Loucy (cell line): ENCODE measurements around the gene HNF1B.

ENCODE experiments used
- H2AFZ ChIP-seq: fragments of 200-600 bp; sonication (generic); 2 replicates; pipeline ENCODE4 v1.6.0; 2016; ENCODE audit warnings: antibody characterized with exemption, mild to moderate bottlenecking, low read length, moderate library complexity
- H3F3A ChIP-seq: fragments of 200-600 bp; 2 replicates; pipeline ENCODE4 v1.6.0; 2016; ENCODE audit warnings: antibody characterized with exemption, low read depth, mild to moderate bottlenecking
- H3K27me3 ChIP-seq: fragments of 200-600 bp; sonication (generic); 2 replicates; pipeline ENCODE4 v1.6.1; 2014; ENCODE audit warnings: low read length, mild to moderate bottlenecking; ENCODE audit not compliant: insufficient read depth, poor library complexity, severe bottlenecking
- H3K36me3 ChIP-seq: fragments of 200-600 bp; sonication (generic); 2 replicates; pipeline ENCODE4 v1.6.1; 2016; ENCODE audit warnings: low read length; ENCODE audit not compliant: insufficient read depth
- H3K4me1 ChIP-seq: fragments of 200-600 bp; sonication (generic); 2 replicates; pipeline ENCODE4 v1.5.1; 2014; ENCODE audit warnings: low read length, mild to moderate bottlenecking; ENCODE audit not compliant: insufficient read depth, poor library complexity, severe bottlenecking
- H3K4me2 ChIP-seq: fragments of 200-600 bp; sonication (generic); 2 replicates; pipeline ENCODE4 v1.6.0; 2014; ENCODE audit warnings: antibody characterized with exemption, low read length, low read depth, mild to moderate bottlenecking; ENCODE audit not compliant: poor library complexity, severe bottlenecking
- H3K4me3 ChIP-seq: fragments of 200-600 bp; sonication (generic); 2 replicates; pipeline ENCODE4 v1.5.1; 2014; ENCODE audit warnings: low read length, mild to moderate bottlenecking, mixed read lengths; ENCODE audit not compliant: poor library complexity, severe bottlenecking
- H3K79me2 ChIP-seq: fragments of 200-600 bp; sonication (generic); 2 replicates; pipeline ENCODE4 v1.6.1; 2014; ENCODE audit warnings: low read length; ENCODE audit not compliant: insufficient read depth
- H3K9ac ChIP-seq: fragments of 200-600 bp; sonication (generic); 2 replicates; pipeline ENCODE4 v1.6.0; 2014; ENCODE audit warnings: mild to moderate bottlenecking, low read depth, low read length, moderate library complexity; ENCODE audit not compliant: poor library complexity, severe bottlenecking
- H3K9me2 ChIP-seq: fragments of 200-600 bp; sonication (generic); replicated peaks from 2 replicates; pipeline ENCODE4 v1.6.1; 2016; ENCODE audit warnings: low read depth, low read length, mixed read lengths
- H3K9me3 ChIP-seq: fragments of 200-600 bp; sonication (generic); 2 replicates; pipeline ENCODE4 v1.6.1; 2014; ENCODE audit warnings: mild to moderate bottlenecking, antibody characterized with exemption, low read length, low read depth; ENCODE audit not compliant: insufficient read depth
- H4K20me1 ChIP-seq: fragments of 200-600 bp; sonication (generic); 2 replicates; pipeline ENCODE4 v1.6.0; 2014; ENCODE audit warnings: antibody characterized with exemption, low read length, mild to moderate bottlenecking; ENCODE audit not compliant: insufficient read depth, poor library complexity, severe bottlenecking
- EZH2phosphoT487 ChIP-seq: fragments of 200-600 bp; IDR thresholded peaks from 2 replicates; pipeline ENCODE4 v1.6.1; 2018; ENCODE audit warnings: antibody characterized with exemption, mild to moderate bottlenecking, moderate library complexity, borderline replicate concordance
- TF ChIP-seq, protein P1 (sequence below): fragments of 200-600 bp; sonication (generic); conservative IDR thresholded peaks from 2 replicates; pipeline ENCODE4 v1.5.1; 2014; ENCODE audit warnings: mild to moderate bottlenecking, antibody characterized with exemption, low read length

The HNF1B gene

DNA sequence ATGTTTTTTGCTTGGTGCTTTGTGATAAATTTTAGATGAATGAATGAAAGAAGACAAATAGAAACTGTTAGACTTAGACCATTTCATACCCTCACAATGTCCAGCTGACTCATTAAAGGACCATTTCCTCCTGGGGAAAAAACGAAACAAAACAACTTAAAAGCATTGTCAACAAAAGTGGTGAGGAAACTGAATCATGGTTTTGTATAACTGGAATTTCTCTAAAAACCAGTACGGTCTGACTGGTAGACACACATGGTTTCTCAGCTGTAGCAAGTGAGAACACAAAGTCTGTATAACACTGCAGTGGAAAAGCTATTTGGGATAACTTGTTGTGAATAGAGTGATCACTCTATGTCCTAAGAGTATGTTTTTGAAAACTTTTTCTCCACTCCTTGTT lies 96.3 kb downstream of the HNF1B start:
- no peaks in the 10 kb centered on the region for H3K79me2 ChIP-seq
- no peaks in the 10 kb centered on the region for H4K20me1 ChIP-seq
- no peaks in the 10 kb centered on the region for H3K9me2 ChIP-seq
- H3K9me3 ChIP-seq = no peaks in the 10 kb centered on the region
- TF ChIP-seq, protein P1, sequence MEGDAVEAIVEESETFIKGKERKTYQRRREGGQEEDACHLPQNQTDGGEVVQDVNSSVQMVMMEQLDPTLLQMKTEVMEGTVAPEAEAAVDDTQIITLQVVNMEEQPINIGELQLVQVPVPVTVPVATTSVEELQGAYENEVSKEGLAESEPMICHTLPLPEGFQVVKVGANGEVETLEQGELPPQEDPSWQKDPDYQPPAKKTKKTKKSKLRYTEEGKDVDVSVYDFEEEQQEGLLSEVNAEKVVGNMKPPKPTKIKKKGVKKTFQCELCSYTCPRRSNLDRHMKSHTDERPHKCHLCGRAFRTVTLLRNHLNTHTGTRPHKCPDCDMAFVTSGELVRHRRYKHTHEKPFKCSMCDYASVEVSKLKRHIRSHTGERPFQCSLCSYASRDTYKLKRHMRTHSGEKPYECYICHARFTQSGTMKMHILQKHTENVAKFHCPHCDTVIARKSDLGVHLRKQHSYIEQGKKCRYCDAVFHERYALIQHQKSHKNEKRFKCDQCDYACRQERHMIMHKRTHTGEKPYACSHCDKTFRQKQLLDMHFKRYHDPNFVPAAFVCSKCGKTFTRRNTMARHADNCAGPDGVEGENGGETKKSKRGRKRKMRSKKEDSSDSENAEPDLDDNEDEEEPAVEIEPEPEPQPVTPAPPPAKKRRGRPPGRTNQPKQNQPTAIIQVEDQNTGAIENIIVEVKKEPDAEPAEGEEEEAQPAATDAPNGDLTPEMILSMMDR = no peak
- TF ChIP-seq EZH2phosphoT487 = no peak
- H3K9ac ChIP-seq = no peak overlapping the region
- H3K4me3 ChIP-seq = no peak overlapping the region
- no peaks in the 10 kb centered on the region for H3K36me3 ChIP-seq
- H3F3A ChIP-seq = no peaks in the 10 kb centered on the region
- no peak overlapping the region for H3K4me2 ChIP-seq
- H3K4me1 ChIP-seq = peaks cover 5% of the 10 kb centered on the region
- H3K27me3 ChIP-seq = no peaks in the 10 kb centered on the region
- 0 out of 2 replicates have a peak overlapping the region, but pooled peaks have one; percentile 14 for H2AFZ ChIP-seq

DNA sequence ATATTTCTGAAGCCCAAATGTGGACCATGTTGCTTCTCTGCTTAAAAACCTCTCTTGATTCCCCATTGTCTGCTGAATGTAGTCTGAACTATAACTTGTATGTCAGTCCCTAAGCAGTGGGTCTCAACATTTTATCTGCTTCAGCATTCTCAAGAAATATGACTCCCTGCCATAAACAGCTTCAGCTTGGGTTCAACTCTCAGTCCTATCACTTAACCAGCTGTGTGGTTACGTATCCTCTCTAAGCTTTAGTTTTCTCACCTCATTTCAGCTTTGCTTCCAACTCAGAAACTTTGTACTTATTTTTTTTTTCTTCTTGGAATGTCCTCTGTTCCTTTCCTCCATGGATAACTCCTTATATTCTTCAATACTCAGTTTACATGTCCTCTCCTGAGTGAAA lies 97.0 kb downstream of the HNF1B start:
- H3K9me3 ChIP-seq = no peaks in the 10 kb centered on the region
- no peak overlapping the region for H3K4me3 ChIP-seq
- H3K27me3 ChIP-seq = no peaks in the 10 kb centered on the region
- H3K9ac ChIP-seq = no peak overlapping the region
- no peak overlapping the region for H2AFZ ChIP-seq
- H3K4me1 ChIP-seq = peaks cover 6% of the 10 kb centered on the region
- no peaks in the 10 kb centered on the region for H3K9me2 ChIP-seq
- TF ChIP-seq EZH2phosphoT487 = no peak
- TF ChIP-seq, protein P1 = no peak
- H3K79me2 ChIP-seq = peaks cover 5% of the 10 kb centered on the region
- H3K36me3 ChIP-seq = no peaks in the 10 kb centered on the region
- H4K20me1 ChIP-seq = peaks cover 2% of the 10 kb centered on the region
- H3K4me2 ChIP-seq = no peak overlapping the region
- H3F3A ChIP-seq = no peaks in the 10 kb centered on the region

DNA sequence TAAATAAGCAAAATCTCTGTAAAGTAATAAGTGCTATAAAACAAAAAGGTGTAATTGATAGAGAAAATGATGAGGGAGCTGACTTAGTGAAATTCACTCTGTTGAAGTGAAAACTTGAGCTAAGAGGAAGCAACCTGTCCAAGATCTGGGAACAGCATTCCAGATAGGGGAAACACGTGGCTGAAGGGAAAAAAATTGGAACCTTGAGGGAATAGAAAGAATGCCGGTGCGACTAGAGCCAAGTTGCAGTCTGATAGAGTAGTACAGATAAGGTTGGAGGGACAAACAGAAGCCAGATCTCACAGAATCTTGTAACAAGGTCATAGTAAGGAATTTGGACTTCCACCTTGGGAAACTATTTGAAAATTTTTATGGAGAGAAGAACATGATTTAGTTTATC lies 101.0 kb downstream of the HNF1B start:
- no peak for TF ChIP-seq EZH2phosphoT487
- TF ChIP-seq, protein P1 = no peak

More for the DNA sequence above, 101.0 kb downstream of the HNF1B start:
- Histone ChIP-seq H3K4me1 (peaks cover 29% of the 10 kb centered on the region), H3F3A (no peaks in the 10 kb centered on the region), H3K36me3 (no peaks in the 10 kb centered on the region), H3K9me3 (no peaks in the 10 kb centered on the region), H3K4me3 (peak overlapping the region; percentile 82), H4K20me1 (peaks cover 29% of the 10 kb centered on the region), H3K9ac (peak overlapping the region; percentile 92), H2AFZ (peak overlapping the region; percentile 96), H3K79me2 (peaks cover 44% of the 10 kb centered on the region), H3K27me3 (no peaks in the 10 kb centered on the region), H3K9me2 (no peaks in the 10 kb centered on the region), H3K4me2 (peak overlapping the region; percentile 91)
